Measurements from ENCODE around the gene BBOX1.
"Not testable (repeated sequence)": the region's sequence is repeated elsewhere in the genome, so short reads cannot be mapped to it uniquely, and the experiment has no call there.

Gene BBOX1

GRCh38 chr11:27085605-27086004, 45.0 kb downstream of the BBOX1 start:
- DNase-seq: no peak

GRCh38 chr11:27087432-27087831, 46.8 kb downstream of the BBOX1 start:
- no peak for DNase-seq

- no peak for DNase-seq
These were observed 47.7 kb downstream of the BBOX1 start for GRCh38 chr11:27088353-27088752.

GRCh38 chr11:27089746-27090145, 49.1 kb downstream of the BBOX1 start:
- no peak for DNase-seq

- DNase-seq: not testable (repeated sequence)
These were observed 49.8 kb downstream of the BBOX1 start for GRCh38 chr11:27090357-27090948.

GRCh38 chr11:27094120-27094519, 53.5 kb downstream of the BBOX1 start:
- DNase-seq: no peak

GRCh38 chr11:27095059-27095458, 54.4 kb downstream of the BBOX1 start:
- DNase-seq: no peak

- no peak for DNase-seq
These were observed 55.3 kb downstream of the BBOX1 start for GRCh38 chr11:27095887-27096286.

GRCh38 chr11:27097551-27097950, 56.9 kb downstream of the BBOX1 start:
- no peak for DNase-seq

- DNase-seq: no peak
These were observed 59.9 kb downstream of the BBOX1 start for GRCh38 chr11:27100534-27100933.

- no peak for DNase-seq
These were observed 66.9 kb downstream of the BBOX1 start for GRCh38 chr11:27107548-27107947.

- DNase-seq: no peak
These were observed 68.2 kb downstream of the BBOX1 start for GRCh38 chr11:27108809-27109208.

- no peak for DNase-seq
These were observed 71.3 kb downstream of the BBOX1 start for GRCh38 chr11:27111896-27112295.

GRCh38 chr11:27112946-27113345, 72.3 kb downstream of the BBOX1 start:
- DNase-seq: no peak

GRCh38 chr11:27115051-27115650, 74.5 kb downstream of the BBOX1 start:
- DNase-seq: no peak

- DNase-seq: no peak
These were observed 76.1 kb downstream of the BBOX1 start for GRCh38 chr11:27116684-27117083.

GRCh38 chr11:27118371-27118770, 77.8 kb downstream of the BBOX1 start:
- DNase-seq: no peak

- no peak for DNase-seq
These were observed 78.3 kb downstream of the BBOX1 start for GRCh38 chr11:27118949-27119348.

GRCh38 chr11:27119396-27119795, 78.8 kb downstream of the BBOX1 start:
- no peak for DNase-seq

GRCh38 chr11:27120211-27120610, 79.6 kb downstream of the BBOX1 start:
- no peak for DNase-seq

- DNase-seq: no peak
These were observed 81.4 kb downstream of the BBOX1 start for GRCh38 chr11:27122001-27122400.

GRCh38 chr11:27124514-27125264, 84.1 kb downstream of the BBOX1 start:
- no peak for DNase-seq

- DNase-seq: no peak
These were observed 89.1 kb downstream of the BBOX1 start for GRCh38 chr11:27129686-27130085.

- DNase-seq: no peak
These were observed 90.2 kb downstream of the BBOX1 start for GRCh38 chr11:27130806-27131205.
